Neural progenitor cell (in vitro differentiated cells): ENCODE measurements around the gene SMTNL1. TPM values are rescaled to one million over a fixed set of nuclear protein-coding genes. Genes with fewer than 3 reads are reported as not detected.

ENCODE experiments used
- DNase-seq: peaks from one replicate; pipeline ENCODE4 v3.0.0-alpha.2; 2016; ENCODE audit warnings: low spot score
- H2AFZ ChIP-seq: fragments of 200-600 bp; sonication (generic); replicated peaks from 2 replicates; pipeline ENCODE4 v1.6.1; 2016; ENCODE audit warnings: antibody characterized with exemption
- H3F3A ChIP-seq: fragments of 200-600 bp; sonication (generic); 2 replicates; pipeline ENCODE4 v1.6.1; 2016; ENCODE audit warnings: antibody characterized with exemption, low read depth
- H3K27ac ChIP-seq: fragments of 200-600 bp; sonication (generic); 2 replicates; pipeline ENCODE4 v1.5.1; 2016; ENCODE audit warnings: mild to moderate bottlenecking
- H3K27me3 ChIP-seq: fragments of 200-600 bp; sonication (generic); 2 replicates; pipeline ENCODE4 v1.6.1; 2016; ENCODE audit warnings: mild to moderate bottlenecking, moderate library complexity
- H3K36me3 ChIP-seq: fragments of 200-600 bp; sonication (generic); 2 replicates; pipeline ENCODE4 v1.5.1; 2016
- H3K4me1 ChIP-seq: fragments of 200-600 bp; sonication (generic); 2 replicates; pipeline ENCODE4 v1.6.1; 2016; ENCODE audit warnings: mixed run types
- H3K4me2 ChIP-seq: fragments of 200-600 bp; sonication (generic); 2 replicates; pipeline ENCODE4 v1.6.1; 2016
- H3K4me3 ChIP-seq: fragments of 200-600 bp; sonication (generic); 2 replicates; pipeline ENCODE4 v1.5.1; 2016
- H3K79me2 ChIP-seq: fragments of 200-600 bp; sonication (generic); 2 replicates; pipeline ENCODE4 v1.6.1; 2016; ENCODE audit warnings: low read depth
- H3K9ac ChIP-seq: fragments of 200-600 bp; sonication (generic); 2 replicates; pipeline ENCODE4 v1.6.1; 2016
- H3K9me3 ChIP-seq: fragments of 200-600 bp; sonication (generic); 2 replicates; pipeline ENCODE4 v1.5.1; 2016; ENCODE audit warnings: low read depth
- H4K20me1 ChIP-seq: fragments of 200-600 bp; sonication (generic); 2 replicates; pipeline ENCODE4 v1.6.1; 2016; ENCODE audit warnings: low read depth
- H3K27ac Mint-ChIP-seq: 3 replicates; pipeline ENCODE4 v1.8.0; 2021; ENCODE audit warnings: mixed read lengths
- H3K27me3 Mint-ChIP-seq: 2 replicates; pipeline ENCODE4 v1.8.0; 2022; ENCODE audit warnings: low read depth, mild to moderate bottlenecking, inconsistent platforms, moderate library complexity, mixed read lengths; ENCODE audit not compliant: insufficient read depth
- H3K36me3 Mint-ChIP-seq: 3 replicates; pipeline ENCODE4 v1.8.0; 2021; ENCODE audit warnings: mixed read lengths
- H3K4me1 Mint-ChIP-seq: 3 replicates; pipeline ENCODE4 v1.8.0; 2021; ENCODE audit warnings: mixed read lengths
- H3K4me3 Mint-ChIP-seq: 3 replicates; pipeline ENCODE4 v1.8.0; 2021; ENCODE audit warnings: mild to moderate bottlenecking, moderate library complexity, mixed read lengths
- H3K9me3 Mint-ChIP-seq: 3 replicates; pipeline ENCODE4 v1.8.0; 2020; ENCODE audit warnings: mixed read lengths
- CTCF ChIP-seq: fragments of 200-600 bp; sonication (generic); IDR thresholded peaks from 2 replicates; pipeline ENCODE4 v1.5.1; 2017; ENCODE audit warnings: antibody characterized with exemption, mild to moderate bottlenecking
- EZH2 ChIP-seq: fragments of 200-600 bp; sonication (generic); IDR thresholded peaks from 2 replicates; pipeline ENCODE4 v1.6.1; 2017; ENCODE audit warnings: antibody characterized with exemption, mild to moderate bottlenecking, moderate library complexity
- EZH2phosphoT487 ChIP-seq: fragments of 200-600 bp; sonication (generic); IDR thresholded peaks from 2 replicates; pipeline ENCODE4 v1.6.1; 2017; ENCODE audit warnings: antibody characterized with exemption
- total RNA-seq: library from RNA; depleted of rRNA; stranded (reverse); fragments of >200 nt; gene quantifications from 2 replicates; pipeline ENCODE4 v1.2.3, GENCODE V29; 2015; ENCODE audit warnings: low replicate concordance

Gene SMTNL1
- total RNA-seq, 1 donor from 2014 or later: not detected

- no peak overlapping the region for H3K9ac ChIP-seq
- no peak overlapping the region for H3K4me2 ChIP-seq
- H3K9me3 ChIP-seq: no peaks in the 10 kb centered on the region
- Mint-ChIP-seq H3K4me3 (no peak overlapping the region), H3K27me3 (peaks cover 3% of the 10 kb centered on the region), H3K9me3 (no peaks in the 10 kb centered on the region), H3K36me3 (peaks cover 26% of the 10 kb centered on the region), H3K4me1 (peaks cover 2% of the 10 kb centered on the region), H3K27ac (no peak overlapping the region)
- no peaks in the 10 kb centered on the region for H4K20me1 ChIP-seq
- TF ChIP-seq CTCF (no peak), EZH2 (no peak), EZH2phosphoT487 (no peak)
- no peak for DNase-seq
- H3K27me3 ChIP-seq: no peaks in the 10 kb centered on the region
- H3K79me2 ChIP-seq: no peaks in the 10 kb centered on the region
- H3K4me3 ChIP-seq: no peak overlapping the region
- no peak overlapping the region for H2AFZ ChIP-seq
- H3K4me1 ChIP-seq: no peaks in the 10 kb centered on the region
- H3K36me3 ChIP-seq: no peaks in the 10 kb centered on the region
- H3K27ac ChIP-seq: no peak overlapping the region
- H3F3A ChIP-seq: no peaks in the 10 kb centered on the region
Observed at GRCh38 chr11:57552479-57552878, 15.1 kb downstream of the SMTNL1 start.

GRCh38 chr11:57555393-57555792 lies 18.0 kb downstream of the SMTNL1 start:
- no peaks in the 10 kb centered on the region for H3K79me2 ChIP-seq
- no peak overlapping the region for H3K9ac ChIP-seq
- Mint-ChIP-seq H3K27me3 (peaks cover 3% of the 10 kb centered on the region), H3K27ac (no peak overlapping the region), H3K4me3 (no peak overlapping the region), H3K4me1 (no peaks in the 10 kb centered on the region), H3K36me3 (peaks cover 36% of the 10 kb centered on the region), H3K9me3 (no peaks in the 10 kb centered on the region)
- no peak overlapping the region for H3K4me2 ChIP-seq
- no peak for TF ChIP-seq CTCF
- no peak for TF ChIP-seq EZH2
- TF ChIP-seq EZH2phosphoT487: no peak
- H3K27ac ChIP-seq: no peak overlapping the region
- H3F3A ChIP-seq: no peaks in the 10 kb centered on the region
- no peak for DNase-seq
- no peaks in the 10 kb centered on the region for H3K9me3 ChIP-seq
- H2AFZ ChIP-seq: no peak overlapping the region
- peaks cover 3% of the 10 kb centered on the region for H3K36me3 ChIP-seq
- H4K20me1 ChIP-seq: peaks cover 7% of the 10 kb centered on the region
- H3K4me3 ChIP-seq: no peak overlapping the region
- no peaks in the 10 kb centered on the region for H3K27me3 ChIP-seq
- H3K4me1 ChIP-seq: no peaks in the 10 kb centered on the region

GRCh38 chr11:57556041-57556440 lies 18.6 kb downstream of the SMTNL1 start:
- Histone ChIP-seq H3K36me3 (peaks cover 3% of the 10 kb centered on the region), H3K27ac (no peak overlapping the region), H3K4me3 (no peak overlapping the region), H3K79me2 (peaks cover 4% of the 10 kb centered on the region), H3K4me1 (no peaks in the 10 kb centered on the region), H3F3A (no peaks in the 10 kb centered on the region), H2AFZ (no peak overlapping the region), H3K9me3 (no peaks in the 10 kb centered on the region), H3K4me2 (no peak overlapping the region), H3K9ac (no peak overlapping the region), H4K20me1 (peaks cover 10% of the 10 kb centered on the region), H3K27me3 (no peaks in the 10 kb centered on the region)
- H3K4me1 Mint-ChIP-seq: no peaks in the 10 kb centered on the region
- H3K27ac Mint-ChIP-seq: no peak overlapping the region
- peaks cover 3% of the 10 kb centered on the region for H3K27me3 Mint-ChIP-seq
- peaks cover 36% of the 10 kb centered on the region for H3K36me3 Mint-ChIP-seq
- no peak for TF ChIP-seq EZH2
- TF ChIP-seq CTCF: no peak
- no peak for TF ChIP-seq EZH2phosphoT487
- H3K4me3 Mint-ChIP-seq: no peak overlapping the region
- no peak for DNase-seq
- no peaks in the 10 kb centered on the region for H3K9me3 Mint-ChIP-seq

- Histone ChIP-seq H3K9me3 (no peaks in the 10 kb centered on the region), H3K27me3 (no peaks in the 10 kb centered on the region), H2AFZ (no peak overlapping the region), H3F3A (no peaks in the 10 kb centered on the region), H3K4me3 (no peak overlapping the region), H3K79me2 (peaks cover 44% of the 10 kb centered on the region), H4K20me1 (peaks cover 29% of the 10 kb centered on the region), H3K4me1 (no peaks in the 10 kb centered on the region), H3K36me3 (peaks cover 3% of the 10 kb centered on the region), H3K9ac (no peak overlapping the region), H3K27ac (no peak overlapping the region), H3K4me2 (no peak overlapping the region)
- no peaks in the 10 kb centered on the region for H3K9me3 Mint-ChIP-seq
- no peak for TF ChIP-seq CTCF
- no peak for TF ChIP-seq EZH2phosphoT487
- TF ChIP-seq EZH2: no peak
- DNase-seq: no peak
- peaks cover 17% of the 10 kb centered on the region for H3K36me3 Mint-ChIP-seq
- H3K27ac Mint-ChIP-seq: no peak overlapping the region
- no peaks in the 10 kb centered on the region for H3K4me1 Mint-ChIP-seq
- H3K4me3 Mint-ChIP-seq: no peak overlapping the region
- H3K27me3 Mint-ChIP-seq: peaks cover 3% of the 10 kb centered on the region
Observed at GRCh38 chr11:57560146-57560545, 22.8 kb downstream of the SMTNL1 start.
